Measurements from ENCODE around the gene FBXL7.

- TF ChIP-seq, protein P1, sequence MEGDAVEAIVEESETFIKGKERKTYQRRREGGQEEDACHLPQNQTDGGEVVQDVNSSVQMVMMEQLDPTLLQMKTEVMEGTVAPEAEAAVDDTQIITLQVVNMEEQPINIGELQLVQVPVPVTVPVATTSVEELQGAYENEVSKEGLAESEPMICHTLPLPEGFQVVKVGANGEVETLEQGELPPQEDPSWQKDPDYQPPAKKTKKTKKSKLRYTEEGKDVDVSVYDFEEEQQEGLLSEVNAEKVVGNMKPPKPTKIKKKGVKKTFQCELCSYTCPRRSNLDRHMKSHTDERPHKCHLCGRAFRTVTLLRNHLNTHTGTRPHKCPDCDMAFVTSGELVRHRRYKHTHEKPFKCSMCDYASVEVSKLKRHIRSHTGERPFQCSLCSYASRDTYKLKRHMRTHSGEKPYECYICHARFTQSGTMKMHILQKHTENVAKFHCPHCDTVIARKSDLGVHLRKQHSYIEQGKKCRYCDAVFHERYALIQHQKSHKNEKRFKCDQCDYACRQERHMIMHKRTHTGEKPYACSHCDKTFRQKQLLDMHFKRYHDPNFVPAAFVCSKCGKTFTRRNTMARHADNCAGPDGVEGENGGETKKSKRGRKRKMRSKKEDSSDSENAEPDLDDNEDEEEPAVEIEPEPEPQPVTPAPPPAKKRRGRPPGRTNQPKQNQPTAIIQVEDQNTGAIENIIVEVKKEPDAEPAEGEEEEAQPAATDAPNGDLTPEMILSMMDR (conservative IDR thresholded peaks at IDR 0.05; ENCODE audit: low read length): no peak
- no peak for TF ChIP-seq EZH2phosphoT487 (IDR thresholded peaks at IDR 0.05; ENCODE audit: borderline replicate concordance, low read depth, low read length)
These were observed at the start of gene FBXL7 for GRCh38 chr5:15499528-15500324.
